ENCODE results near the gene ETFA.
"Not testable (repeated sequence)": the region's sequence is repeated elsewhere in the genome, so short reads cannot be mapped to it uniquely, and the experiment has no call there.

ETFA gene

DNA sequence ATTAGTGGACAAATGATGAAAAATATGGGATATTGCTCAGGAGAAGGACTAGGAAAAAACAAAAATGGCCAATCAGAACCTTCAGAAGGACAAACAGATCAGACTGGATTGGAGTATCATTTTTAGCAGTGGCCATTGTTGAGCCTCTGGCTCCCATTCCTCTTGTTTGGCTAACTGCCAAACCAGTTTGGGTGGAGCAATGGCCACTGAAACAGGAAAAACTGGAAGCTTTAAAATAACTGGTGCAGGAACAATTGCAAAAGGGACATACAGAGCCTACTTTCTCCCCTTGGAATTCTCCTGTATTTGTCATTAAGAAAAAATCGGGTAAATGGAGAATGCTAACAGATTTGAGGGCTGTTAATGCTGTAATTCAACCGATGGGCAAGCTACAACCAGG lies 45.5 kb downstream of the ETFA start:
- not testable (repeated sequence) for DNase-seq

DNA sequence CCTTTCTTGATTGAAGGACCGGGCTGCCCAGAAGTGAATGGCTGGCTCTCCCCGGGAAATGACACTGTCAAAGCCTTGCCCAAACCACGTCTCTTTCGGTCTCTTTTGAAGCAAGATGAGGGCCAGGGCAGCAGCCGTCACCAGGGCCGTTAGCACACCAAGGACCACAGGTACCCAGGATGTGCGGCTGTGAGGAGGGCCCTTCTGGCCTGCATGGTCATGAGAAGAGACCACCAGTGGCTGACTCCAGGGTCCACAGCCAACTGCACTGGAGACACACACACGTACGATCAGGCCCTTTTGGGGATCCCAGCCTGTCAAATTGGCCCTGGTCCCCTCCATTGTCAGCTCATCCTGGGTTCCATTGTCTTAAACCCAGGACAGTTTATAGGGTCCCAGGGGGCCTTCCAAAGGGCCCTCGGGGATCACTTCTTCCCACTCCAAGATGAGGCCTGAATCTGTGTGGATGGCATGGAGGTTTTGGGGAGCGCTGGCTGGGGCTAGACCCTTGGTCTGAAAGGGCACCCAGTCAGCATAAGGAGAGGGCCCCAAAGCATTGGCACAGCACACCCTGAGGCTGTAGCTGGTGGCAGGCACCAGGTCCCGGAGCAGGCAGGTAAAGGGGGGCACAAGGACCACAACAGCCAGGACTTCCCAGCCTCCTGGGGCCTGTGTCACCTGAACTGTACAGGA lies 50.9 kb downstream of the ETFA start:
- DNase-seq, result no peak

DNA sequence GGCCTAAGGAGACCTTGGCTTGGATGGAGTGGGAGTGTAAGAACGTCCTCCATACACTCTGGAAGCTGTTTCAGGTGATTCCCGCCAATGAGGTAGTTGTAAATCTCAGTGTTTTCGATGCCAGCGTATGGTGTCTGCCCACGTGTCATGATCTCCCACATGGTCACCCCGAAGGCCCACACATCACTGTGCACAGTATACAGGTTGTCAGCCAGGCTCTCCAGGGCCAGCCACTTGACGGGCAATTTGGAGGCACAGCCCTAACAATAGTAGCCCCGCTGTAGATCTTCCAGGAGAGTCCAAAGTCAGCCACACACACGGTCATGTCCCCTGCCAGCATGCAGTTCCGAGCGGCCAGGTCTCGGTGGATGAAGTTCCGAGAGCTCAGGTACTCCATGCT lies 51.9 kb downstream of the ETFA start:
- no peak for DNase-seq

DNA sequence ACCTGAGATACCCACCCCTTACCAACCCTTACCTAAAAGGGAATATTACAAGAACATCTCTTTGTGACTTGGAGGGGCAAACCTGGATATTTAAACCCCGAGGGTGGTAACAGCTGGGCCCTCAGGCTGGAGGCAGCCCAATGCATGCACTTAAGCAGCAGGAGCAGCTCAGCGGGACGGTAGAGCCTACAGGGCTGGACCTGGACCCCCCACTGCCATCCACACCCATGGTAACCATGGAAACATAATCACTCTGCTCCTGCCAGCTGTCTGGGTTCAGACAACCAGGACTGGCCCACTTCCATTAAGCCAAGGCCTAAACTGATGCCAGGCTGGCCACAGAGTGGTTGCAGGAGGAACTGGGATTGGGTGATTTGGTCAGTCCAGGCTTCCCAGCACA lies 52.8 kb downstream of the ETFA start:
- no peak for DNase-seq

DNA sequence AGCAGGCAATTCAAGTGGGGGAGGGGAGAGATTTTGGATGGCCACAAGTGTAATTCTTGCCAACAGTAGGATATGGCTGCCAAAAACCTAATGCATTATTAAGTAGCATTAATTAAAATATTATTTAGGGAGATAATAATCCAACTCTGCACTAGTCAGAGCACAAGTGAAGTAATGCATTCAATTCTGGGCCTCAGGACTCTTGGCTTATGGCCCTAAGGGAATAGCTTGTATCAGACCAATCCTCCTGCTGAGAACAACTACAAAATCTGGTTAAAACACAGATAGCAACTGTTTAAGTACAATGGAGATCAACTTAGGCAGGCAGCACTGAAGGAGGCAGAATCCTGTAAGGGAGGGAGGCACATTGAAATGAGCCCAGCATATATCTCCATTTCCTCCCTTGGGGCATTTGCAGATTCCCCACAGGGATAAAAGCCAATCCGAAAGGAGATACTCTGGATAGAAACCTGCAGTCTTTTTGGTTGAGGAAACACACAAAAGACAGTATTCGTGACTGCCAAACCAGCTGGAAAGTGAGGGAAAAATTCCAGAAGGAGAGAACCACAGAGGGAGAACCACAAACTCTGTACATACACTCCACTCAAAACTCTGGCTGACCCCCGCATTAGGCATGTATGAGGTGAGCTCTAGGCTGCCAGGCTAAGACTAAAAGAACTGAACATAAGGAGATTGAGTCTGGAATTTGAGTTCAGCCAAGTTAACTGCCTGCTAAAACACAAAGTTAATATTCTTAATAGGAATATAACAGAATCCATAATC lies 57.4 kb downstream of the ETFA start:
- no peak for DNase-seq

DNA sequence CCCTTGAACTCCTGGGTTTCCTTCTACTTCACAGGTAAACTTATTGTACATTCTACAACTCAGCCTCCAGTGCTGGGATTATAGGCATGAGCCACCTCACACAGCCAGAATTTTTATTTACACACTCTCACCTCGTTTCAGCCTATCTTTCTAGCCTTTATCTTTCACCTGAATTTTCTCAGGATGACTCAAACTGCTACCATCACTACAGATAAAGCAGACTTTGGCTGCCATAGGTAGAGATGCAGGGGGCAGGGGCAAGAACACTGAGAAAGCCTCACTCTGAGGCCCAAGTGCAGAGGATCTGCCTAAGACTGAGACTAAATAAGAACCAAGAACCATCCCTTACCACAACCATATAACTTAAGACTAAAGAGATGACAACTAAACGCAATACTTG lies 59.0 kb downstream of the ETFA start:
- DNase-seq, result no peak

DNA sequence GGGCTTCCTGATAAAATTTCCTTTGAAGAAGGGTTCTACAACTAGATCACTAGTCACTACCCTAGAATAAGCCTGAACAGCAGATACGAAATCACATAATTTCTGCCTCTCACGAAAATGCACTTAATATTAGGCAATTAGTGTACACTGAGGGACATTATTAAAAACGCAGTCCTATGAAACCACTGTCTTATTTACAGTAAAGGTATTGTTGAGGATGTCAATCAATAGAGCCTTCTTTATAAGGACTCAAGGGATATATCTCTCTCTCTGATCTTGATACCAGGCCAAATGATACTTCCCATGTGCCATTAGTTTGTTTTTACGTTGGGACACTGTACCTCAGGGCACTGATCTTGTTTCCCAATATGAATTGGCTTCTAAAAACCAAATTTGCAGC lies 59.6 kb downstream of the ETFA start:
- DNase-seq, result no peak

DNA sequence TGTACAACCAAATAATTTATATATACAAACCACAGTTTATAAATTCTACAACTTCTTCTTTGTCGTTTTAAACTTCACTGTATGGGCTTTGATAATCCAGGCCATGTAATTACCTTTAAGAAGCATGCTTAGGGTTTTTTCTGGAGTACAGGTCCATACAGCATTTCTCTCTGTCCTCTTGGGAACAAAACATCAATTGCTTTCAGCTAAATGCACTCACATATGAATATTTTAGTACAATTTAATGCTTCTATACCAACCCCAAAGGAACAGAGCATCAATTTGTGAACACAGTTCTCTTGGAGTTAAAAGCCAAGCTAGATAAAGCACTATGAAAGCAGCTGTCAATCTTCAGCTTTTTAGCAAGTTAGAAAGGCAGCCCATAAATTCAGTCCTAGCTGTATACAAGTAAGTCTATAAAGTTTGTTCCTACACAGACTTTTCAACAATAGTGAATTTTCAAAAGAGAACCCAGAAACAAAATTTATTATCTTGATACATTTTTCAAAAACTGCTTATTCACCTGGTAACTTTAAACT lies 66.1 kb downstream of the ETFA start:
- no peak for DNase-seq

DNA sequence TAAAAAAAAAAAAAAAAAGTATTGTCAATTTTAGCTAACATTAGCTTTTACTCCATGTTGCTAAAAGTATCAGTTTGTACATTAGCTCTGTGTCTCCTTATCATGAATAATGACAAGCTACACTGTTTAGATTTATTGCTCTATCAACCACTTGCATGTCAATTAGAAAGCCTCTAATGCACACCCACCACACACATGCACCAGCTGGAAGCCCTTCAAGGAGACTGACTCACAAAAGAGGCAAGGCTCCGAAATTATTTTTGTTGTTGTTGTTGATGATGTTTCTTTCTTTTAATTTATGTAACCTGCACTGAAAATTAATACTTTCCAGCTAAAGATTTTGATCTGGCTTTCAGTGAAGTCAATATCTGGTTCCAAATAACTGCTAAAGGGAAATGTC lies 71.5 kb downstream of the ETFA start:
- peak; percentile 68 for DNase-seq

DNA sequence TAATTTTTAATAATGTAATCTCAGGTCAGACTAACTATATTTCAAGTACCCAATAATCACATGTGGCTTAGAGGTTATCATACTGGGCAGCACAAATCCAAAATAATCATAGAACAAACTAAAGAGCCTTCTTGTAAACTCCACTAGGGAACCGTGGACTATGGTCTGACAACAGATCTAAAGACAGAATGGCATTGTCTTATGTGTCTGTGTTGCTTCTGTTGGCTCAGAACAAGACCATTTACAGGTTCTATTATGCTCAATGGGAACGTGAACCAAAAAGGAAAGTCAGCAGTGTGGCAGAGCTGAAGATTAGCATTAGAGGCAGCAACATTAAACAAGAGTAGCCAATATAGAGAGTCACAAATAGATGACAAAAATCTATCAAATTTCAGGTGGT lies 74.9 kb downstream of the ETFA start:
- no peak for DNase-seq

DNA sequence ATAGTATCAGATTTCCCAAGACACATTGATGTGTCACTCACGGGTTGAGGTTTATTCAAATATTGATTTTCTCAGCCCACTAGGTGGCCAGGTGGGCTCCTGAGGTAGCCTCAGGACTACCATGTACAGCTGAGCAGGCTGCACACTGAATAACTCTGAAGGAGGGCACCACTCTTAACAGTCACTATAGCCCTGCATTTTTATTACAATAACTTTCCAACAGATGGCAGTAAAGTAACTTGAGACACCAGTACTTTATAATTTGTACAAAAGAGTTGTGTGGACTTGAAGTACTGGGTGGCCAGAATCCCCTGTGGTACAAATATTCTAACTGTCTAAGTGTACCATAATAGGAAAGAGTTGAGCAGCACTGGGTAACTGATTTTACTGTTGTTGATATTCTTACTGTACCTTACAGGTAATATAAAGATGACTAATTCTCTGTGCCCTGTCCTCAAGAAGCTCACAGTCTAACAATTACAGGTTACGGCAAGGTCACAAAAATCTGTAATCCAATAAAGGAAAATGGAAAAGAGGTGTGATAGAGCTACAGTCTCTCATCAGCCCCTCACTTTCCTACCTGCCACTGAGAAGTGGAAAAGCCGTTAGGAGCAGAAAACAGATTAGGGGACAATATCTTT lies 76.0 kb downstream of the ETFA start:
- DNase-seq, result no peak

DNA sequence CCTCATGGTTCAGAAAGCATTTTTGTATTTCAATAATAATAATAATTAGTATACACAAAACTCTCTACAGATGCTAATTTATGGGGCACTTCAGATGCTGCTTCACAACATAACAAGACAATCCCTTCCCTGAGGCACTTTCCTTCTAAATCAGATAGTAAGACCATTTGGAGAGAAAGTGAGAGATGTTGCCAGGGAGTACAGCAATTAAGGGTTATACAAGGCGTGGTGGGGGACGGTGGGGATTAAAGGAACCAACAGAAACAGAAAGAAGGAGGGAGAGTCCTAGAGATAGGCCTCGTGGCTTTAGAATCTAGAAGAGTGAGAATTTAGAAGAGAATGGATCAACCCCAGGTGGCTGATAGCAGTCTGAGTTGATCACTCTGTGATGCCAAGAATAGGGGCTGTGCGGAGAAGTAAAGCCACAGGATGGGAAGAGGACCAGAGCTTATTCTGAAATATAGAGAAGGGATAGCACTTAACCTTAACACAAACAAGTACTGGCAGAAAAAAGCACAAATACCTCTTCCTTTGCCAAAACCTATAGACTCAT lies 76.9 kb downstream of the ETFA start:
- DNase-seq, result peak; percentile 36

DNA sequence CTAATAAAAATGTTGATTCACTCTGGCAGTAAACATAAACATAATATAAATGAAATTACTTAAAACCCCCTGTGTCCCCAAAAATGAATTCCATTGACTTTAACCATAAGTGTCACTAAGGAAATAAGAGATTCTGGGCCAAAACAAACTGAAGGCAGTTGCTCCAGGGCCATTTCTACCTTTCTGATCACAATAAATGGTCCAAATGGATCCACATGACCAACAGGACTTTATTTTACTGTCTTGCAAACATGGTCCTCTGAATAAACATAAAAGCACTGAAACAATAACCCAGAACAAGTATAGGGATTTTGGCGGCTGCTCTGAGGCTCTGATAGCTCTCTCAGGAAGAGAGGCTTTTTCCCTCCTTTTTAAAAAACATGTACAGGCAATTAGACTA lies 77.3 kb downstream of the ETFA start:
- no peak for DNase-seq

DNA sequence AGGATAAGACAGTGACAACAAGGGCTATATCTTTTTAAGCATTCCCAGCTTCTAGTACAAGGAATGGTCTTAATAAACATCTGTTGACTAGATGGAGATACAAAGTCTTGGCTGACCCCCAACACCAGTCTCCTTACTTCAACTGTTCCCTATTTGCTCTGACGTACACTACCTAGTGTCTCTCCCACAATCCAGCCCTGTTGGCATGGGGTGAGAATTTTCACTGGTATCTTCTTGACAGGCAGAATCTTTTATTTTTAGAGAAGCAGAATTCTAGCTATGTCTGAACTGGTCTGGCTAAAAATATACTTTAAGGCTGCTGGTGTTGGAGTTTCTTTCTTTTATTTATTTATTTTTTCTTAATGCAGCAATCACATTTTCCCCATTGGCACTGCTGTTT lies 82.0 kb downstream of the ETFA start:
- no peak for DNase-seq

DNA sequence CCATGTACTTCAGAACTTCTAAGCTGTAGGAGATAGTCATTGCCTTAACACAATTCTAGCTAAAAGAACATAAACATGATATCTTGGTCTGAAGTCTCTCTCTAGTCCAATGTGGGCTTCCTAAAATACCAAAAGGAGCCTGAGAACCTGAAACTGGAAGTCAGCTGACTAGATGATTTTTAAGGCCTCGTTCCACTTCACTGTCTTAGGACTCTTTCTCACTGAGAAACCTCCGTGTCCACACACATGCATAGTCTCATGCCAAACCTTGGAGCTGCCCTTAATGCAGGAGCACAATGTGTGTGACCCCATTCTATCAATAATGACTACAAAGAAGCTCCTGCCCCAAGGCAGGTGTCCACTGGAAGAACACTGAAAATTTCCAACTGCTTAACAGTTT lies 87.7 kb downstream of the ETFA start:
- DNase-seq, result no peak

DNA sequence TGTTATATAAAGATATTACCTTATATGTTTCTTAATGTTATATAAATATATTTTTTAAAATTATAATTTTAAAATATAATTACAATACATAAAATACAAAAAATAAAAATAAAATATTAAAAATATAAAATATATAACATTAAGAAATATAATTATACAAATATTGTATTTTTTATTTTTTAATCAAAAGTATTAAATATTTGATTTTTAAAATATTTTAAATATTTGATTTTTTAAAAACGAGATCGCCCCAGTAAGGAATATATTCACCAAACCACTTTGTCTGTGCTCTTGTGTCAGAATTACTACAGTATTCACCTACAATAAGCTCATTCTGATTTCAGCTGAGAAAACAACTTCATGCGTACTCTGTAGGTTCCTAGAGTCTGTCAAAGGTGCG lies 89.1 kb downstream of the ETFA start:
- no peak for DNase-seq

DNA sequence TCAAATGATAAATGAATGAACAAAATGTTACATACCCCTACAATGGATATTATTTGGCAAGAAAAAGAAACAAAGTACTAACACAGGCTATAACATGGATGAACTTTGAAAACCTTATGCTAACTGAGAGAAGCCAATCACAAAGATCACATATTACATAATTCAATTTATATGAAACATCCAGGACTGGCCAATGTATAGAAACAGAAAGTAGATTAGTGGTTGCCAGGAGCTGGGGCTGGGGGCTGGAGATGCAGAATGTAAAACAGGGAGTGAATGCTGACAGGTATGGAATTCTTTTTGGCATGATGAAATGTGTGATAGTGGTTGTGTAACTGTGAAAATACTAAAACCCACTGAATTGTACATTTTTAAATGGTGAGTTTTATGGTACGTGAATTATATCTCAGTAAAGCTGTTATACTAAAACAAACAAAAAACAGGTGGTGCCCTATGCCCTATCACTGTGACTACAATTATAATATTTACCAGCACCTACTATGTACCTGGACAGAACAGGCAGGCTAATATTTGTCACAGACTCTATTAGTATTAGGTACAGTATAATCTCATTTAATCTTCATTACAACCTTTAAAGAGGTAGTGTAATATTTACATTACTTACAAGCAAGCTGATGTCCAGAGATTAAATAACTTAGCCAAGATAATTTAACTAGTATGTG lies 90.0 kb downstream of the ETFA start:
- DNase-seq, result no peak

DNA sequence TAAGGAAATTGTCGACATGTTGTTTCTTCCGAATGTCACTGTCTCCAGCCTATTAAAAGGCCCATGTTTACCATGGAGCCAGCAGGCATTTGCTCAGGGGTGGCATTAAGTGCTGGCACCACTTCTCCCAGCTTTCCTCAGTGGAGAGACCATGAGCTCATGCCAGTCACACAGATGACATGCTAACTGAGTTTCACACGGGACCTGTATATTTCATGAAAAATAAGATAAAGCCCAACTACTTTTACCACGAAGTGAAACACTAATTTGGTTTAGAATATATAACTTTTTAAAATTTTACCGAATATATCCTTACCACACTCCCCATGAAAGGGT lies 93.4 kb downstream of the ETFA start:
- DNase-seq, result no peak

DNA sequence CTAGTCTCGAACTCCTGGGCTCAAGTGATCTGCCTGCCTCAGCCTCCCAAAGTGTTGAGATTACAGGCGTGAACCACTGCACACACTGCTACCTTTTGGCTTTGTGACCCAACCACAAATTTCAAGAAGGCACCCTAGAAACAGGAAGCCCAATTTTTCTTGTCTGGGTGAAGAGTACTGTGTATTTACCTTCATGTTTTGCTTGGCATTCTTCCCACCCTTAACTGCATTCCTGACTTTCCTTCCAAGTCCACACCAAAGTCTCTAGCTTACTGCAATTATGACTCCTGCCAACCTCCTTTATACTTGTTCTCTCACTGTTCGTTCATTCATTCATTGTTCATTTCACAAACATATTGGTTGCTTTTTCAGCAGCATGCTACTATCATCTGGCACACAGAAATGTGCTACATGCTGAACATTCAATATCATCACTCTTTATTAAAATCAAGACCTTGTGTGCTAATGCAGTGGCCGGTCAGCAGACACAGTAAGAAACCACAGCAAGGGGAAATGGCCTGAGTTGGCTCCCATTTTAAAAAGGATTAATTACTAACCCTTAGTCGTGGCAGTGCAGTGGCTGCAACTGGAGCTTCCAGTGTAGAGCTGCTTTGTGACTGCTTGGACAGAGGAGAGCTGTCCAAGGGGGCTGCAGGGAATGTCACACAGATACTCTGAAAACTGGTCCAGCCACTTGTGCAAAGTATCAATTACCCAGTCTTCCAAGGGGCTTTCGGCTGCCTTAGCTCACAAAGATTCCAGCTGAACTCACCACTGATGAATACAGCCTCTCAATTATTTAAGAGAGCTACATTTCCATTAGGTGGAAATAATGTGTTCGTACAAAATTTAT lies 94.0 kb downstream of the ETFA start:
- no peak for DNase-seq

DNA sequence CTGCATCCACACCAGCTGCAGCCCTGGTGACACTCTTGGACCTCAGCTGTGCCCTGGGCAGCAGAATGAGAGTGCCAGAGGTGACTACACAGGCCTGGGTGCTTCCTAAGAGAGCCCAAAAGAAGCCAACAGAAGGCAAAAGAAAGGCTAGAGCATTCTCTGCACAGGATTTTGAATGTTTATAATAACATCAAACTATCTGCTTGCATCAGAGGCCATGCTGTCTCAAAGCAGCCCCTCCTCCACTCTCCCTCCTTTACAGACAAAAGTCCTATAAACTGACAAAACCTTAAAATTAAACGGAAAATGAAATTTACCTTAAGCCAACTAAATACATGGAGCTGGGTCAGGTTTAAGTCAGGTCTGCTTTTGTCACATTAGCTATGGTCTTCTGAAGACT lies 95.6 kb downstream of the ETFA start:
- DNase-seq, result no peak

DNA sequence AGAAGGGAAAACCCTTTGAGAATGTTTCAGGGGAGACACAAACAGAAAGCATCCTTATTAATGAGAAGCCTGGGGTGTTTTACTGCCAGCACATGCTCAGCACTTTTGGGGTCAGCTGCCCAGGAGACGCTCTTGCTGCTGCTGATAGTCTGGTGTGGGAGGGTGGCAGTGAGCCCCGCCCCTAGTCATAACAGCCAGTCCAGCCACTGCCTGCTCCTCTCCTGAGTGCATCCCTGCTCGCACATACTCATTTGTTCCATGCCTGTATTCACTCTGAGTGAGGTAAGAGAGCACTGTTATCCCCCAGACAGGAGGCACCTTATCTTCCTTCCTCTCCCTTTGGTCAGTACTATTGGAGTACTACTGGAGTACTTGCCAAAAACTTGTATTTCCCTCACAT lies 101.3 kb downstream of the ETFA start:
- DNase-seq, result no peak

DNA sequence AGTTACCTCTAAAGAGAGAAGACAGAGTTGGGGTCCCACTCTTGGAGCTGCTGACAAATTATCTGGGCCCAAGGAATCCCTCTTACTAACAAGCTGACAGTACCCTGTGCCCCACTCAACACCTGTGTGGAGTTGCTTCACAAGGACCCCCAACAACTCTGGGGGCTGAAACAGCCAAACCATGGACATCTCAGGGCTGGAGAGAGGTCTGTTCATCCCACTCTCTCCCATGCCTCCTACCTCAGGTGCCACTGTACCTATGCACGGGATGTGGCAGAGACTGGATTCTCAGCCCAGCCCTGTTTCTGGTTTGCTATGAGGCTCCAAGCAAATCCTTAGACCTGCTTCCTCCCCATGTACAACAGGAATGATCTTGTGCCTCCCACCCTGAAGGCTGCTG lies 101.7 kb downstream of the ETFA start:
- DNase-seq, result no peak

Measured in NCI-H1417 treated with DMSO at 0.1 percent for 48 hours (cell line).